Bladder microvascular endothelial cell (primary cell): ENCODE measurements around the gene ZNF436. TPM values are rescaled to one million over a fixed set of nuclear protein-coding genes. Genes with fewer than 3 reads are reported as not detected.

Experiments
- total RNA-seq: library from RNA; depleted of rRNA; stranded (reverse); fragments of >200 nt; gene quantifications from 2 replicates; pipeline ENCODE4 v1.2.3, GENCODE V29; 2014

Gene ZNF436
- 26.4 and 27.4 TPM in 2 replicates for total RNA-seq

GRCh38 chr1:23369335-23370013 is at the start of gene ZNF436:
Gene ZNF436, minus strand, starts transcription at chr1:23369836. Its CDS starts 1,831 bp downstream, at chr1:23368005.

GRCh38 chr1:23344111-23344986 is 25.3 kb downstream of the ZNF436 start, which contains the start of gene HNRNPR:
Gene HNRNPR, minus strand, starts transcription at chr1:23344284. Its CDS starts 3,276 bp downstream, at chr1:23341008.

Other genes with a start within 250 kb of the ZNF436 start
- gene LUZP1, start 201.0 kb downstream of the ZNF436 start, total RNA-seq = 29.6 and 62.1 TPM in 2 replicates
- gene HTR1D, start 152.3 kb downstream of the ZNF436 start, total RNA-seq = 0.49 and 0.69 TPM in 2 replicates
- gene HNRNPR, start 25.6 kb downstream of the ZNF436 start, total RNA-seq = 71.6 and 120 TPM in 2 replicates
- gene TCEA3, start 54.9 kb upstream of the ZNF436 start, total RNA-seq = 0.63 and 1.8 TPM in 2 replicates
- 8.3 and 10.8 TPM in 2 replicates for gene ASAP3, start 114.3 kb upstream of the ZNF436 start, total RNA-seq
- 1.9 and 2.8 TPM in 2 replicates for gene E2F2, start 161.4 kb upstream of the ZNF436 start, total RNA-seq
- 290 and 390 TPM in 2 replicates for gene ID3, start 189.7 kb upstream of the ZNF436 start, total RNA-seq